Testis (tissue), 3 donors: Measurements from ENCODE around the gene SLC28A1. TPM values are rescaled to one million over a fixed set of nuclear protein-coding genes. Genes with fewer than 3 reads are reported as not detected.
A peak's percentile ranks its signal among the peaks of the same experiment; 100 is the strongest.

ENCODE experiments used
- DNase-seq: peaks from one replicate; pipeline ENCODE4 v3.0.0-alpha.2; 2019
- H3K27ac ChIP-seq, 2 donors: fragments of 200-600 bp; sonication (generic); one replicate each; pipeline ENCODE4 v1.5.1; 2019
- H3K27me3 ChIP-seq: fragments of 200-600 bp; sonication (generic); one replicate; pipeline ENCODE4 v1.5.1; 2019
- H3K36me3 ChIP-seq: fragments of 200-600 bp; sonication (generic); one replicate; pipeline ENCODE4 v1.5.1; 2017; ENCODE audit warnings: low read depth; ENCODE audit errors: missing control alignments
- H3K4me1 ChIP-seq: fragments of 200-600 bp; sonication (generic); one replicate; pipeline ENCODE4 v1.5.1; 2019
- H3K4me3 ChIP-seq, 2 donors: fragments of 200-600 bp; sonication (generic); one replicate each; pipeline ENCODE4 v1.5.1; 2017 to 2019
- H3K9me3 ChIP-seq: fragments of 200-600 bp; sonication (generic); one replicate; pipeline ENCODE4 v1.5.1; 2017
- POLR2A ChIP-seq: fragments of 450-650 bp; IDR thresholded peaks from one replicate; pipeline ENCODE4 v1.6.1; 2017; ENCODE audit warnings: antibody characterized with exemption, mild to moderate bottlenecking, moderate library complexity
- WGBS, 2 donors: methylation state at CpG; one replicate each; pipeline ENCODE4 v1.1.5; 2018; 5-methylcytosine and 5-hydroxymethylcytosine counted together
- intact Hi-C: fragments of 100-400 bp; cut with DNase I; formaldehyde crosslinking; loops from one replicate; pipeline ENCODE4 v1.15.1; 2023; ENCODE audit warnings: low total_unique reads
- polyA plus RNA-seq: library from polyadenylated mRNA; stranded (reverse); fragments of 350-450 nt; fragmentation: Illumina TruSeq; extraction: RNeasy Lipid Tissue Mini Kit (QIAGEN cat#74804); gene quantifications from one replicate; pipeline ENCODE4 v1.2.3, GENCODE V29; 2014; ENCODE audit warnings: low read depth, low replicate concordance; ENCODE audit not compliant: insufficient read depth
- total RNA-seq, 2 donors: library from RNA; depleted of rRNA; stranded (reverse); fragments of >200 nt; gene quantifications; one replicate each; pipeline ENCODE4 v1.2.3, GENCODE V29; 2016
- TF ChIP-seq, protein P1 (sequence below), 3 experiments: fragments of 450-650 bp in 2 of 3; fragments of 200-600 bp in 1 of 3; sonication (generic) in 1 of 3; IDR thresholded peaks; one replicate each; pipeline ENCODE4 v1.5.1; 2016 to 2019; ENCODE audit warnings: antibody characterized with exemption in 3 of 3, mild to moderate bottlenecking in 2 of 3, moderate library complexity in 1 of 3

SLC28A1 gene
- total and polyA plus RNA-seq, 3 donors from 2014 or later, result 0.26 to 0.31 (median 0.31) TPM

DNA sequence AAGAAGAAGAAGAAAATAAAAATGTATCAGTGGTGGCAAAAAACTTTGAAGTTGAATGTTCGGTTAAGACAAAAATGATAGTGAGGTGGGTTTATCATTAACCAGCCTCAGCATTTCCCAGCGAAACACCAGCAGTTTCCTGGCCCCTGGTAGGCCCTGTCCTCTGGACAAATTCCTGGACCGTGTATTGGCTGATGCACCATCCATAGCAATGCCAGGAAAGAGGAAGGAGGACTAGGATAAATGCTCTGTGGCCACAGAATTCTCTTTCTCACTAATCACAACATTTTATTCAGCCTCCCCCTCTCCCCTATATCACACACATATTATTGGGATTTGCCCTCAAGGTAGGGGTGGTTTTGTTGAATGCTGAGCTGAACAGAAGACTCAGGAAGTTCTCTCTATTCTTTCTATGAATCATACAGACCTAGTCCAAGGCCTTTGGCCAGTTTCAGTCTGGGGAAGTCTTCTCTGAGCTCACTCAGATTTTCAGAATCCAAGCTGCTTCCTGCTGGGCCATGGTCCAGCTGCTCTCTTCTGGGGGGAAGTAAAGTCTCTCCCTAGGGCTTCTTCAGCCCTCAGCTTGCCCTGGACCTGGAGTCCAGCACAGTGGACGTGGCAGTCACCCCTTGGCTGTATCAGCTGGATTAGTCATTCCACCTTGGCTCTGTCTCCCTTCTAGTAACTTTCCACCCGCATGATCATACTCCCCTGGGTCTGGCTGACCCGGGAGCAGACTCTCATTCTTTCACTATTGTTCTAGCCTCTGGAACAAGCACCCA lies 27.6 kb downstream of the SLC28A1 start:
- Histone ChIP-seq H3K4me3 (no peak overlapping the region), H3K9me3 (no peaks in the 10 kb centered on the region), H3K4me1 (peaks cover 32% of the 10 kb centered on the region), H3K27ac (peak overlapping the region; percentile 15 to 74), H3K36me3 (no peaks in the 10 kb centered on the region), H3K27me3 (no peaks in the 10 kb centered on the region)
- intact Hi-C loops, result no loop called here
- no peak for TF ChIP-seq POLR2A
- TF ChIP-seq, protein P1, sequence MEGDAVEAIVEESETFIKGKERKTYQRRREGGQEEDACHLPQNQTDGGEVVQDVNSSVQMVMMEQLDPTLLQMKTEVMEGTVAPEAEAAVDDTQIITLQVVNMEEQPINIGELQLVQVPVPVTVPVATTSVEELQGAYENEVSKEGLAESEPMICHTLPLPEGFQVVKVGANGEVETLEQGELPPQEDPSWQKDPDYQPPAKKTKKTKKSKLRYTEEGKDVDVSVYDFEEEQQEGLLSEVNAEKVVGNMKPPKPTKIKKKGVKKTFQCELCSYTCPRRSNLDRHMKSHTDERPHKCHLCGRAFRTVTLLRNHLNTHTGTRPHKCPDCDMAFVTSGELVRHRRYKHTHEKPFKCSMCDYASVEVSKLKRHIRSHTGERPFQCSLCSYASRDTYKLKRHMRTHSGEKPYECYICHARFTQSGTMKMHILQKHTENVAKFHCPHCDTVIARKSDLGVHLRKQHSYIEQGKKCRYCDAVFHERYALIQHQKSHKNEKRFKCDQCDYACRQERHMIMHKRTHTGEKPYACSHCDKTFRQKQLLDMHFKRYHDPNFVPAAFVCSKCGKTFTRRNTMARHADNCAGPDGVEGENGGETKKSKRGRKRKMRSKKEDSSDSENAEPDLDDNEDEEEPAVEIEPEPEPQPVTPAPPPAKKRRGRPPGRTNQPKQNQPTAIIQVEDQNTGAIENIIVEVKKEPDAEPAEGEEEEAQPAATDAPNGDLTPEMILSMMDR (IDR thresholded peaks at IDR 0.05), result no peak
- WGBS, 2 donors, result 44 to 46% methylated on average over 6 of the region's 6 CpGs
- peak; percentile 89 for DNase-seq

DNA sequence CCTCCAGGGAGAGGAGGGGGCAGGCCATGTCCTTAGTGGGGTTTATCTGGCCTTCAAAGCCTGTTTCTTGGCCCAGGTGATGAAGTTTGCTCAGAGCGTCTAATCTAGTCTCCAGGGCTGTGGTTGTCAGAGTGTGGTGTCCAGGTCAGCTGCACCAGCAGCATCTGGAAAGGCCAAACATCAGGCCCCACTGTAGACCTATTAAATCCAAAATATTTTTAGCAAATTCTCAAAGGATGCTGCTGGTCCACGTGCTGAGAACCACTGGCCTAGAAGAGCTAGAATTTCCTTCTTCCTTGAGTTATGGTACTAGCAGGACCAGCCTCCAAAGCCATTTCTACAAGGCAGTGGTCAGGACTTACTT lies 28.9 kb downstream of the SLC28A1 start:
- Histone ChIP-seq H3K4me1 (peaks cover 32% of the 10 kb centered on the region), H3K36me3 (no peaks in the 10 kb centered on the region), H3K9me3 (no peaks in the 10 kb centered on the region), H3K27me3 (no peaks in the 10 kb centered on the region), H3K27ac (peak overlapping the region in 1 of 2 donors; percentile 74), H3K4me3 (no peak overlapping the region)
- no peak for DNase-seq
- WGBS, 2 donors, result 33 to 51% methylated on average over 2 of the region's 2 CpGs
- intact Hi-C loops, result no loop called here
- no peak for TF ChIP-seq POLR2A
- TF ChIP-seq, protein P1 (IDR thresholded peaks at IDR 0.05), result no peak

DNA sequence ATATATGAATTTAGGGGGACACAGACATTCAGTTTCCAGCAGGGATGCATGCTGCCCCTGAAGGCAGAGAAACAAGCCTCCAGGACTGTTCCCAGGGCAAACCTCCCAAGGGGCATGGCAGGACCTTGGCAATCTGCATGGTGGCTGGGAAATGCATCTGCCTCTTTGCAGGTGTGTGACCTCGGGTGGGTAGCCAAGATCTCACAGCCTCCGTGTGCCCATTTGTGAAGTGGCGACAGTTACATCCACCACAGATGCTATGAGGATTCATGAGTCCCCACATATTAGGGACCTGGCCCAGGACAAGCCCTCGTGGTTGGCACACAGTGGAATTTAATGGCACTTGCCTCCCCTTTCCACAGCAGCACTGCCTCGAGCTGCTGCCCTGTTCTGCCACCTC lies 29.9 kb downstream of the SLC28A1 start:
- intact Hi-C loops, result no loop called here
- 52 to 71% methylated on average over 2 to 5 of the region's 5 CpGs for WGBS, 2 donors

DNA sequence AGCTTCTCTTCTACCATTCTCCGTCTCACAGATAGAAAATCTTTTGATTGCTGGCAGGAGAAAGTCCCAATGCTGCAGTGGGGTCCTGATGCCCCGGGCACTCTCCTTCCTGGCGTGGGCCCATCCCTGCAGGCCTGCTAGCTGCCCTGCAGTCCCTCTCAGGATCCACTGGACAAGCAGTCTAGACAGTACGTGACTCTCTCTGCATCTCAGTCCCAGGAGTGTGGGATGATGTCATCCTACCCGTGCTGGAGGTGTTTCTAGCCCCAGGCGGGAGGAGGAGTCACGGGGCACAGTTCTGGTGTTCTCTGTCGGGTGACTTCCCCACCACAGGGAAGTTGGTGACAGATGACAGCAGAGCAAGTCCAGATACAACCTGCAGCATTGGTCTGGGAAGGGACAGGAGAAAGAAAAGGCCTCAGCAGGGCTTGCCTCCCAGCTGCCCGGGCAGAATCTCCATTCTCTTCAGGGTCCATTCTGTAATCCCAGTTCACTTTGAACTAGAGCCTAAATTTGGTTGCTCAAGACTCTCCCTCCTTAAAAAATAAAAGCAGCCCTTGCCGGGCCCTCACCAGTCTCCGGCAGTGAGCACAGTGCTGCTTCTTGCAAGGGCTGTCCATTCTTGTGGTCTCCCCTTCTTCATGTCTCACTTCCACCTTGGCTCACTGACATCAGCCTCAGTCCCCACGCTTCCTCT lies 30.6 kb downstream of the SLC28A1 start:
- Histone ChIP-seq H3K27ac (no peak overlapping the region), H3K9me3 (no peaks in the 10 kb centered on the region), H3K4me3 (no peak overlapping the region), H3K4me1 (peaks cover 29% of the 10 kb centered on the region), H3K36me3 (no peaks in the 10 kb centered on the region), H3K27me3 (no peaks in the 10 kb centered on the region)
- no peak for TF ChIP-seq POLR2A
- TF ChIP-seq, protein P1 (IDR thresholded peaks at IDR 0.05), result no peak
- DNase-seq, result peak; percentile 78
- intact Hi-C loops, result no loop called here
- 73% methylated on average over 9 to 12 of the region's 12 CpGs for WGBS, 2 donors

More for the DNA sequence above, 29.9 kb downstream of the SLC28A1 start:
- Histone ChIP-seq H3K27ac (no peak overlapping the region), H3K36me3 (no peaks in the 10 kb centered on the region), H3K9me3 (no peaks in the 10 kb centered on the region), H3K4me3 (no peak overlapping the region), H3K27me3 (no peaks in the 10 kb centered on the region), H3K4me1 (peaks cover 29% of the 10 kb centered on the region)
- TF ChIP-seq, protein P1 (IDR thresholded peaks at IDR 0.05), result no peak
- TF ChIP-seq POLR2A, result no peak
- DNase-seq, result no peak
